HG03039 (cell line): Measurements from ENCODE around the gene NSG1.

ENCODE experiments used
- ATAC-seq: cut with Tn5 transposase; IDR thresholded peaks from one replicate; pipeline ENCODE4 v1.9.1; 2021; ENCODE audit warnings: mild to moderate bottlenecking, moderate library complexity; ENCODE audit not compliant: unreplicated experiment

The NSG1 gene

GRCh38 chr4:4368809-4369580 lies 17.9 kb upstream of the NSG1 start:
- ATAC-seq: no peak

- ATAC-seq: no peak
Measured at GRCh38 chr4:4374388-4375098, 12.4 kb upstream of the NSG1 start.

DNA sequence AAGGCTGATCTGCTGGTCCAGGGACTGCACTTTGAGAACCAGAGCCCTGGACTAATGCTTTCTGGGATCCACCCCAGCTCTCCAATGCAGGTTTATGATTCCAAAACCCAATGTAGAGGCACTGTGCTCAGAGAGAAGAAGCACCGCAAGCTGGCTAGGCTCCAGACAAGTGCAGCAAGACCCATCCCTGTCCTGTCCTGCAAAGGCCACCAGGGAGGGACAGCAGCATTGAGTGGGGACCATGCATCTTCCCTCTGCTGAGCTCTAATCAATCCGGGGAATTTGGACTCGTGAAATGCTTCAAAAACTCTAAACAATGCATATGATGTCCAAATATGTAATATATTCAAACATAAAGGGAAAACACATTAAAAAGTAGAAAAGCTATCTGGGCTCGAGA lies 10.8 kb upstream of the NSG1 start:
- no peak for ATAC-seq

GRCh38 chr4:4377191-4377590 lies 9.7 kb upstream of the NSG1 start:
- no peak for ATAC-seq

DNA sequence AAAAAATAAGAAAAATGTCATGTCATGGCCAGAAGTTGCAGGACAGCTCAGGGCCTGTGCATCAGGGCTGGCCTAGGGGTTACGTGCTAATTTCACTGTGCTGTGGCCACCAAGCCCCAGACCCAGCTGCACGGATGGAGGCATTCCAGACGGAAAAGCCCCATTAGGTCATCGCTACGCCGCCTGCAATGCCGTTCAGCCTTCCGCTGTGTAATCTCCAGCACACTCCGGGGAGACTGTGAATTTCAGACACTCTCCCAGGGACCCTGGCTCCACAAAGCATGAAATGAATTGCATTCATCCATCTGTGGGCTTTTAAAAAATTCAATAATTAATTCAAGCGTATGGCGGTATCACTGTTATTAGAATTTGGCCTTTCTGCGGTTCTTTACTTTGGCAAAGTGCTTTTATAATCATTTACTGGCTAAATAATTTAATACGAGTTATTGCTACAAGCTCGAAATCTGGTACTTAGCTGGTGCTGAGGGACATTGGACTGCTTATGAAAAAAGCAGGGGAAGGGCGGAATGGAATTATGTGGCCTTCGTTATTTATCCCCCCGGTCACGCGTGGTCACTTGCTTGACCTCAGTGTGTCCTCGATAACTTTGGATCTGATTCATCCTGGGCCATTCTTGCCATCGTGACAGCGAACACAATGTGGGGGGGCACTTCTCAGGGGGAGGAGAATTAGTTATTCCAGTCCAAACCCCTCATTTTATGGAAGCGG lies 9.0 kb upstream of the NSG1 start:
- ATAC-seq: no peak

DNA sequence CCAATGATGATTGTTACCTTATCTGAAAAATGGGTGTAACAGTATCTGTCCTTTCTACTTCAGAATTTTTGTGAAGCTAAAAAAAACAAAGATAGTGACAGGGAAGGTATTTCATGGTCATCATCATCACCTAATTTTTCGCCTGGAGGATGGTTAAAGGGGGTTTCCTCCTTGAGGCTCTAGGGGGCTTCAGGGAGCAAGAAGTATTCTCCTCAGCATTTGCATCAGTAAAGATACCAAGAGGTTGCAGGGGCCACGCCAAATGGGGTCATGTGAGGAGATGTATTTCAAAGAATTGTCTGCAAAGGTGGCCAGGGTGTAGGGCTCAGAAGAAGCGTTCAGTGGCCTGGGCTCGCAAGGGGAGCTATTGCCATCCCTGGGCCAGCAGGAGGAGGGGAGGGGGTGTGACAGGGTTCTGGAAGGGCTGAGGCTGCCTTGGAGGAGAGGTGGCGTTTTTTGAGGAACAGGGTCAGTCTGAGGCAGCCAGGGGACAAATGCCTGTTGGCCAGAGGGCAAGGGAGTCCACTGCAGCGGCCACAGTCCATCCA lies 7.3 kb upstream of the NSG1 start:
- no peak for ATAC-seq

DNA sequence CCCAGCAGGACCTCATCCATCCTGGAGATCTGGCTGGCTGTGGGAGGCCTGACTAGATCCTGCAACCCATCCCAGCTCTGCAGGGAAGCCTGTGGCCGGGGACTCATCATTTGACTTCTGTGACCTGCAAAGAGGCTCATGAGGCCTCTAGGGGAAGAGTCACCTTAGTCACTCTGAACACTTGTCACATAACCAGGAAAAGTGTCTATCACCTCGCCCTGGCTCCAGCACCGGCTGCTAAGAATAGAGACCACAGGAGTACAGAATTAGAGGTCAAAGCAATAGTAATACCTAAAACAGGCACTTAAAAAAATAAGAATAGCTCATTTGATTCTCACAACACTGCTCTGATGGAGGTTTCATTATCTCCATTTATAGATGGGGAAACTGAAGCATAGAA lies 3.8 kb upstream of the NSG1 start:
- no peak for ATAC-seq

DNA sequence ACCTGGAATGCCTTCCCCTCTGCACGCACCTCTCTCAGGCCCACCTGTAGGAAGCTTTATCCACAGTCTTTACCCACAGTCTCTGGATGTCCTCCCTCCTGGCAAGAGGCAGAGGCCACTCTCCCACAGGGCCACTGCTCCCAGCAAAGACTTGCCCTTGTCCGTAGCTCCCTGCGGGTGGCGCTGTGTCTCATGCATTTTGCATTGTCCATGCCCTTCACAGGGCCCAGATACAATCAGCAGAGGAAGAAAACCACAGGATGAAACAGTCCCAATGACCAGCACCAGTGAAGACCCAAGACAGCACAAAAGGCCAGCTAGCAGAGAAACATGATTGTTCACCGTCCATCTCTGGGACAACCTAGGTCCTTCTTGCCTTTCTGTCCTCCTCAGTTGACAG lies 2.1 kb upstream of the NSG1 start:
- ATAC-seq: no peak

GRCh38 chr4:4385729-4386295 lies 1.1 kb upstream of the NSG1 start:
- ATAC-seq: no peak

DNA sequence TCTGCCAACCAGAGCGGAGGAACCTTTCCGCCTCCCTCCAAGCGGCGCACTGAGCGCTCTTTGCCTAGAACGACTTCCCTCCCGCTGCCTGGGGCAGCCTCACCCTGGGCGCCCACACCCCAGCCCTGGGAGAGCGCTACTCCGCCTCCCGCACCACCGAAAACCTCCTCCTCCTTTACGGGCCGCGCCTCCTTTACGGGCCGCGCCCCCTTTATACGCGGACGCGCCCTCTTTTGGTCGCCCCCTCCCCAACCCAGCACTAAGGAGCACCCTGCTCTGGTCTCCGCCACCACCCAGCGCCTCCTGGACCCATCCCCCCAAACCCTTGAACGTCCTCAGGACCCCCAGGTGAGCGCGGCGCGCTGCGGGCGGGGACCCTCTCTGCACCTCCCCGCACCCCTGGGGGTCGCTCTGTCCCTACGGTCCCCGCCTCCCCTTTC lies 586 bp upstream of the NSG1 start:
- no peak for ATAC-seq

DNA sequence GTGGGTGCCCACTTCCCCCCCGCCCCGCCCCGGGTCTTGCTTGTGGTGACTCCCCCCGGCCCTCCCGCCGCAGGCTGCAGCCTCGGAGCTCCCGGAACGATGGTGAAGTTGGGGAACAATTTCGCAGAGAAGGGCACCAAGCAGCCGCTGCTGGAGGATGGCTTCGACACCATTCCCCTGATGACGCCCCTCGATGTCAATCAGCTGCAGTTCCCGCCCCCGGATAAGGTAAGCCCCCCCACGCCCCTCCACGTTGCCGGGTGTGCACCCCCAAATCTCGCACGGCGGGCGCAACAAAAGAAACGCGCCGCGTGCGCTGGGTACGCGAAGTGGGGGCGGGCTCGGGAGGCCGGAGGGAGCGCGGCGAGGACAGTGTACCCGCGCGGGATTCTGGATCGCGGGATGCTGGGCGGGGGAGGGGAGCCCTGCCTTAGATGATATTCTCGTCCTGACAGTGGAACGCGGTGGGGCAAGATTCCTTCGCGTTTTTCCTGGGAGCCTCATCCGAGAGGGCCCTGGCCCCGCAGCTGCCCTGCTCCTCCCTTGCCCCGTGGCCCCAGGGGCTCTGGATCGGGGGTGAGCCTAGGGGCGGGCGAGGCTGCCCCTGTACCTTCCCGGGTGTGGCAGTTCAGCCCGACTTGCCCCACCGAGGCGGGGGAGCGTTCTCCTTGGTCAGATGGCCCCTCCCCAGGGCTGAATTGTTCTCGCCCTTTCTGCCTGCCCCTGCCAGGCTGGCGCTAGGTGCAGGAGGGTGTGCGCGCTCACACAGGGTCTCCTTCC lies 819 bp downstream of the NSG1 start:
- ATAC-seq: no peak

DNA sequence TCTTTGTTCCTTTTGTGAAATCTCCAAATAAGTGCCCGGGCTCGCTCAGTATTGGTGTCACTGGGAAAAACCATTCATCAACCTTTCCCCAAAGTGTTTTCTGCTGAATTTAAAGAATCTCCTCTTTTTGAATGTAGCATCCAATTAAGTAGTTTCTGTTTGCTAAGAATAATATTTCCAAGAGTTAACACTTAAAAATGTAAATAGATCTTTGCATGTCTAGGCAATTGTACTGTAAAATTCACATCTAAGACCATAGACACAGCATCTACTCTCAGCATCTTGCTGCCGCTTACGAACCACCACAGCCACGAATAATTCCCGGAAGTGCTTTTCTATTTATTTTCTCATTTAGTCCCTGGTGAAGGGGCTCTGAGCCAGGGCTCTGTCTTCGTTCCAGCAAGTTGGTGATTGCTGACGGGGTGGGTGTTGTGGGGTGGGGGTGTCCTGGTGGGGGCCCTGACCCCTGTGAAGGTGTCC lies 1.4 kb downstream of the NSG1 start:
- ATAC-seq: no peak

GRCh38 chr4:4388836-4389575 lies 2.1 kb downstream of the NSG1 start:
- no peak for ATAC-seq

DNA sequence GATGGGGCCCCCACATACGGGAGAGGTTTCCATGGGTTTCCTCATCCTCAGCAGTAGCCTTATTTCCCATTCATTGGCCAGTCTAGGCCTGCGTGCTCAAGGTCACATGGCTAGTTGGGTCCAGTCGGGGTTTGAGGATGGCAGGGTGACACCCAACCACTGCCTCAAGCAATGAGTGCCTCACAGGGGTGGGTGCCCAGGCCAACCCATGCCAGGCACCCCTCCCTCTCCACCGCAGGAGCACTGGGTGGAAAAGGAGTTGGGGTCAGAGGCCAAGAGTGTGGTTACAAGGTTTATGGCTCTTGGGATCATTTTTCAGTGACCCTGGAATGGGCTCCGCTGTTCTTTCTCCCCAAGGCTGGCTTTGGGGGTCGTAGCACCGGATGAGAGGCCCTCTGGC lies 3.1 kb downstream of the NSG1 start:
- ATAC-seq: no peak

DNA sequence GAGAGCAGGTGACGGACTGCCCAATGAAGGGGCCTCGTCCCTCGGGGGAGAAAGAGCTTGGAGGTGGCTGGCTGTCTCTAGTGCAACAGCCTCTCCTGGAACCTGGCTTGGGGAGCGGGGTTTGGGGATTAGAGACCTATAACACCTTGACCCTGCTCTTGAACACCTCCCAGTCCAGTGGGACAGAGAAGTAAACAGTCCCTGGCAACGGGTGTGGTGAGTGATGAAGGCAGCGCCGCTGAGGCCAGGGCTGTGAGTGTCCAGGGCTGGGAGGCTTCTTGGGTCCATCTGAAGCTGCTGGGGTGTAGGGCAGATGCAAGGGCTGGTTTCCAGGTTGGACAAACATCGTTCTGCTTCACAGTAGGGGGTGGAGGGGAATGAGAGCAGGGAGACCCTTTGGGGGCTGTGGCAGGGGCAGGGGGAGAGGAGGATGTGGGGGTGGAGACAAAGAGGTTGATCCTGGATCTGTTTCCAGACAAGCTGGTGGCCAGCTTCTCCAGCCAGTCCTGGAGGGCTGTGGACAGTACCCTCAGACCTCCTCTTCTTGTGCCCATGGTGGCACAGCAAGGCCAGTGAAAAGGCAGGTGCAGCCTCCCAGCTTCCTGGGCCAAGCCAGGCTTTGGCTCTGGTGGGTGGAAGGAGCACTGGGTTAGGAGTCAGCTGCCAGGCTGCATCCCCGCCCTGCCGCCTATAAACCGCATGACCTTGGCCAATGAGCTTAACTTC lies 3.8 kb downstream of the NSG1 start:
- no peak for ATAC-seq

DNA sequence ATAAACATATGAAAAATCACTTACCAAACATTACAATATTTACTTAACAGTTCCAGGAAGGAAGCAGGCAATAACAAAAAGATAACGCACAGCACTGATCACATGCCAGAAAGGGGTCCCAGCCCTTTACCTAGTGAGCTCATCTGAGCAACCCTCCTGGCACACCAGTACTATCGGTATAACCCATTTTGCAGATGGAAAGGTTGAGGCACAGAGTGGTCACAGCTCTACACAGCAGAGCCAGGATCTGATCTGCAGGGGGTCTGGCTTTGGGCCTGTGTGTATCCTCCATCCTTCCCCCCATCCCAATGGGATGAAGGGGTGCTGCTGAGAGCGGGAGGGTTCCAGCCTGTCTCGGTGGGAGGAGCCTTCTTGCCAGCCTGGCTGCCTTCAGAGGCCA lies 5.0 kb downstream of the NSG1 start:
- ATAC-seq: no peak

GRCh38 chr4:4392501-4393183 lies 5.7 kb downstream of the NSG1 start:
- ATAC-seq: no peak

DNA sequence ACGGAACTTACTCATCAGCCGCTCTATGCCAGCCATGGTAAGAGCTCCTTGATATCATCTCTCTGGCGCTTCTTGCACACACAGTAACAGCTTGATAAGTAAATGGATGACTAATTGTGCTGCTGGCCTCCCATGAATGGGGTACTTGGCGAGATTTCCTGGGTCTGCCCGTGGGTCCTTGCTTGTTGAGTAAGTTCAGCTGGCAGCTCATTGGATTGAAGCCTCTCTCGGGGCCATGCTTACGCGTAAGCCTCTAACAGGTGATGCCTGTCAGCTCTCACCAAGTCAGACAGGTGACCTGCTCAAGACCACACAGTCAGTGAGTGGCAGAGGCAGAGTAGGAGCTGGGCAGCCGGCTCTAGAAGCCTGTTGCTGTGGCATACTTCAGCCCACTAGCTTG lies 7.7 kb downstream of the NSG1 start:
- no peak for ATAC-seq
